Measurements from ENCODE around the gene CASQ1. TPM values are rescaled to one million over a fixed set of nuclear protein-coding genes. Genes with fewer than 3 reads are reported as not detected.

The CASQ1 gene
- 0.83 TPM in 1 of 2 replicates, not detected in the other for total RNA-seq

GRCh38 chr1:160189649-160190625 is at the start of gene CASQ1:
TSS of gene CASQ1 (plus strand) at chr1:160190575. CDS start at chr1:160190752, 177 bp downstream.

DNA sequence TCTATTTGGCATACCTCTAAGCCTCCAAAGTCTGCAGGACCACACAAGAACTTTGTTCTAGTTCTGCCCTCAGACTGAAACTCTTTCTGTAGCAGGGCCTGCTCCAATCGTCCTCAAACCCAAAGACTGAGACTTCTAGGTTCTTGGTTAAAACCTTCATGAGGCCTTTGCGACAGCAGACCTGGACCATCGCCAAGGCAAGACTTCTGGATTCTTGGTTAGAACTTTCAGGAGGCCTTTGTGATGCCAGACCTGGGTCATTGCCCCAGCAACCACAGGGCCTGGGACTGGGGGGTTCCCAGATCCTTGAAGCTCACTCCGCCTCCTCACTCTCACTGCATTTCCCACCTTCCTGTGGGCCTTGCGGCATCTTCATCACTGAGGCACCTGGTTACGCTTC is 39.1 kb upstream of the CASQ1 start, which contains the start of gene ATP1A4:
Gene ATP1A4, plus strand, starts transcription at position 301 of the 400 bp plus-strand sequence. CDS start 438 bp downstream, outside the sequence.

DNA sequence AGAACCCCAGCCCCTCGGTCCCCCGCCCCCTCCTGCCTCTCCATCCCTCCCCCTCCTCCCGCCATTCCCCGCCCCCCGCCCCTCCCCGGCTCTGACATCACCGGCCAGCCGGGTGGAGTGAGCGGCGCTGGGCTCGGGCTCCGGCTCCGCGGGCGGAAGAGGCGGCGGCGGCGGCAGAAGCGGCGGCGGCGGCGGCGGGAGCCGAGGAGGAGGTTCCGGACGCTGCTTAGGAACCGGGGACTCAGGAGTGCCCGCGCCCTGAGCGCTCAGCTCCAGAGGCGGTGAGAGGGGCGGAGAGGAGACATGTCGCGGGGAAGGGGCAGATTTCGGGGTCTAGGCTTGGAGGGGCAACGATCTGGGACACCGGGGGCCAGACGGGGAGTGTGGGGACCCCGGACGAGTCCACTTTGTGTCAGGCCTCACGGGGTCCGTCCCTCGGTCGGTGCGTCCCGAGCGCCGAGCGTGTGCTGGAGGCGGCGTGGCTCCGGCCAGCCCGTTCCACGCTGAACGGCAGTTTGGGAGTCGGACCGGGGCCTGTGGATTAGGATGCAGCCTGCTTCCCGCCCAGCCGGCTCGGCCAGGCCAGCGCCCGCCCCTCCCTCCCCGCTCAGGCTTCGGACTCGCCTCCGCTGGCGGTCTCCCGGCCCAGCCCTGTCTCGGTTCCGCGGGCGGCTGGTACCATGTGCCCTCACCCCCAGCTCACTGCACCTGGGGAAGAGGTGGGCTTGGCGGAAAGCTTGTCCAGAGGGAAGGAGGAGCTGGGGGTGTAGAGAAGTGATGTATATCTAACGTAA is 15.1 kb downstream of the CASQ1 start, which contains the start of gene PEA15:
Gene PEA15, plus strand, starts transcription at position 143 of the 794 bp plus-strand sequence. CDS start 6,161 bp downstream, outside the sequence.

Other genes starting within 250 kb of the CASQ1 start
- not detected in 2 replicates for gene IGSF9, start 245.0 kb upstream of the CASQ1 start, total RNA-seq
- 0.33 TPM in 1 of 2 replicates, not detected in the other for gene SLAMF9, start 236.3 kb upstream of the CASQ1 start, total RNA-seq
- gene PIGM, start 158.6 kb upstream of the CASQ1 start, total RNA-seq = 4.3 and 4.9 TPM in 2 replicates
- under 0.01 TPM in 1 of 2 replicates, not detected in the other for gene KCNJ10, start 120.4 kb upstream of the CASQ1 start, total RNA-seq
- gene KCNJ9, start 109.0 kb upstream of the CASQ1 start, total RNA-seq = under 0.01 TPM in 1 of 2 replicates, not detected in the other
- 16.0 and 38.5 TPM in 2 replicates for gene IGSF8, start 92.0 kb upstream of the CASQ1 start, total RNA-seq
- 0.58 and 5.8 TPM in 2 replicates for gene ATP1A2, start 74.8 kb upstream of the CASQ1 start, total RNA-seq
- gene ATP1A4, start 39.0 kb upstream of the CASQ1 start, total RNA-seq = not detected in 2 replicates
- gene PEA15, start 14.8 kb downstream of the CASQ1 start, total RNA-seq = 80.4 and 137 TPM in 2 replicates
- gene DCAF8, start 72.0 kb downstream of the CASQ1 start, total RNA-seq = 111 TPM in 2 replicates
- gene PEX19, start 94.6 kb downstream of the CASQ1 start, total RNA-seq = 62.0 and 86.7 TPM in 2 replicates
- gene COPA, start 152.7 kb downstream of the CASQ1 start, total RNA-seq = 337 and 425 TPM in 2 replicates
- gene NCSTN, start 152.8 kb downstream of the CASQ1 start, total RNA-seq = 113 and 187 TPM in 2 replicates
- gene NHLH1, start 176.5 kb downstream of the CASQ1 start, total RNA-seq = not detected in 2 replicates
- gene VANGL2, start 210.0 kb downstream of the CASQ1 start, total RNA-seq = under 0.01 TPM in 1 of 2 replicates, not detected in the other

Data from smooth muscle cell of trachea (primary cell).